Iris pigment epithelial cell (primary cell): Measurements from ENCODE around the gene CDC42.

ENCODE experiments used
- DNase-seq: peaks from one replicate; pipeline ENCODE4 v3.0.0-alpha.2; 2011; ENCODE audit warnings: low read depth

The CDC42 gene

GRCh38 chr1:22037520-22037919 lies 15.0 kb upstream of the CDC42 start:
- no peak for DNase-seq

DNA sequence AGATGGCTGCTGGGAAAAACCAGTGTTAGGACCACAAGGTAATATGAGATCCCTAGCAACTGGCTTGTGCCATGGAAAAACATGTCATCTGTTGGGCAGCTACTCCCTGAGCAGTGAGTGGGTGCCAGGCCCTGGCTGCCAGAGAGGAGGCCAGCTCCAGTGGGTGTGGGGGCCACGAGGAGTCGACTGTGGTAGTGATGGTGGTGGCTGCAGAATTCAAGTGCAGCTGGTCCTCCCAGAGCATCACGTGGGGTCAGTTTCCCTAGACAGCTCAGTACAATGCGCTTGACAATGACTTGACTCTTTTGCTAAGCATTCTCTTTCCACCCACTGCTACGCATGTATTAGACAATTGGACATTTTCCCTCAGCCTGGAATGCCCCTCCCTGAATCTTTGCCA lies 14.5 kb upstream of the CDC42 start:
- DNase-seq = no peak

DNA sequence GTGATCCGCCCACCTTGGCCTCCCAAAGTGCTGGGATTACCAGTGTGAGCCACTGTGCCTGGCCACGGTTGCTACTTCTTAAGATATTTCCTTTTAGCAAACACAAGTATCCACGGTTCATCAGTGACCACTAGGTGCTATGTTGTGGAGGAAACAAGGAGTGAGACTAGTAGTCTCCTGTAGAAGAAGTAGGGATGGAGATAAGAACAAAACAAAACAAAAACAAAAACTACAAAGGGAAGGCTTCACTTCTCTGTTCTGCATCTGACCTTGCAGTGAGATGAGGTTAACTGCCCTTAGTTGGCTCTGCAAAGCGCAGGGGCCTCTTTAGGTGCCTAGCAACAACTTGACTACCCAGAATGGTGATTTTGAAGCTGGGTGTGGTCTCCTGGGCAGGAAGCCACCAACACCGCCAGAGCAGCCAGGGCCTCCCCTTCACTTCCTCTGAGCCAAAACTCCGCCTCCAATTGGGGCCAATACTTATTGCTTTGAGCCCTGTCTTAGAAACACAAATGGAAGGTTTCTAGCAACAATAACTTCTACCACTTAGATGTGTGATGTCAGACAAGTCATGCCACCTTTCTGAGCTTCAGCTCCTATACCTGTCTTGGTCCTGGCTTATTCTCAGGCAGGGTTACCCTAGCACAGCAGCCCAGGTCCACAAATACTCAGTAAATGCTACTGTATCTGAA lies 12.8 kb upstream of the CDC42 start:
- DNase-seq = peak; percentile 45

- DNase-seq = no peak
Measured at GRCh38 chr1:22040286-22040623, 12.3 kb upstream of the CDC42 start.

DNA sequence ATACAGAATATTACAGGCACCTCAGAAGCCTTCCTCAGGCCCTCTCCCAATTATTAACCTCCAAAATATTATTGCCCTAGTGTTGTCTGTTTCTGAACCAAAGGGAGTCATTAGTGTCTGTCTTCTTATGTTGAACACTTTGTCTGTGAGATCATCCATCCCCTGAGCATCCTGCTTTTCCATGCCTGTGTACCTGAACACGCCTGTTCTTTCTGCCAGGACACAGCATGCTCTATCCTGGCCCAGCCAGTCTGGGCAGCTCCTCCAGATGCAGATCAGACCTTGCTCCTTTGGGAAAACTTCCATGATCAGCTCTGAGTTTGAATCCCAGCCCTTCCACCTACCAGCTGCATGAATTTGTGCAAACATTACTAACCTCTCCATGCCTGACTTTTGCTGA lies 11.0 kb upstream of the CDC42 start:
- DNase-seq = no peak

GRCh38 chr1:22043198-22043769 lies 9.2 kb upstream of the CDC42 start:
- DNase-seq = no peak

- peak; percentile 91 for DNase-seq
Measured at GRCh38 chr1:22044690-22045420, 7.7 kb upstream of the CDC42 start.

DNA sequence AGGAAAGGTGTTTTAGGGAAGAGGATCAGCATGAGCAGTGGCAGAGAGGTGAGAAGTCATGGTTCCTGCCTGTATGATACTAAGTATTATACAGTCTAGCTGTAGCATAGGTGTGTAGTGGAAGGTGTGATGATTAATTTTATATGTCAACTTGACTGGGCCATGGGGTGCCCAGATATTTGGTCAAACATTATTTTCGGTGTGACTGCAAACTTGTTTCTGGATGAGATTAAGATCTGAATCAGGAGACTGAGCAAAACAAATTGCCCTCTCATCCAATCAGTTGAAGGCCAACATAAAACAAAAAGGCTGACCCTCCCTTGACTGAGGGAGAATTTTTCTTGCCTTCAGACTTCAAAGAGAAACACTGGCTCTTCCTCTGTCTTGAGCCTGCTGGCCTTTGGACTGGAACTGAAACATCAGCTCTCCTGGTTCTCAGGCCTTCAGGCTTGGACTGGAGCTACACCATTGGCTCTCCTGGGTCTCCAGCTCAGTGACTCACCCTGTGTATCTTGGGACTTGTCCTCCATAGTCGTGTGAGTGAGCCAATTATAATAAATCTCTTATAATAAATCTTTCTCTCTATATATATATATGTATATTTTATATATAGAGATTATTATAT lies 6.8 kb upstream of the CDC42 start:
- DNase-seq = peak; percentile 50

DNA sequence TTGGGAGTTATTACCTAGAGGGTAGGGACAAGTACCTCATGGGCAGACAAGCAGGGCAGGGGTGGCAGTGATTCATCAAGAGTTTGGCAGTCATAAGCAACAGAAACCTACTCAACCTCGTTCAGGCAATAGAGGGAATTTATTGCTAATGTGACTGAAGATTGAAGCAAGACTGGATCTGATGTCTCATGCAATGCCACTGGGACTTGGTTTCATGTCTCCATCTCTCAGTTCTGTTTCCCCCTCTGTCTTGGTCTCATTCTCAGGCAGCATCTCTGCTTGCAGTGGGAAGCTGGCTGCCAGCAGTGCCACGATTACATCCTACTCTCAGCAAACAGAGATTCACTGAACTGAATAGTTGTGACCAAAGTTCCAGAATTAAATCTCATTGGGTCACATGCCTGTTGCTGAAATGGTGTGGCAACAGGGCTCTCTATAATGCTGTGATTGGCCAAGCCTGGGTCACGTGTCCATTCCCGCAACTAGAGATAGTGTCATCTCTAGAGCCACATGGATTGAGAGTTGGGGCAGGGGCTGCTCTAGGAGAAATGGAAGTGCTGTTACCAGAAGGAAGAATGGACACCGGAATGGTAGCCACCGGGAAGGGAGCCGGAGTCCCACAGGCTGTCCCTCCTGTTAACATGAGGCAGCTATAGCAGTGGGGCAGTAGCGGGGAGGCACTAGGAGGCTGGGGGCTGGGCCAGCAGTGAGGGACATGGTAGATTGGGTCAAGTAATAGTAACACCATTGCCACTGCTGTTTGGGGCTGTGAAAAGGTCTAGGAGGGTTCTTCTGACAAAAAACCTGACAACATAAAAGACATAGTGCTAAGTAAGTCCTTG lies 3.9 kb upstream of the CDC42 start:
- DNase-seq = no peak

GRCh38 chr1:22050330-22050729 lies 2.2 kb upstream of the CDC42 start:
- no peak for DNase-seq

DNA sequence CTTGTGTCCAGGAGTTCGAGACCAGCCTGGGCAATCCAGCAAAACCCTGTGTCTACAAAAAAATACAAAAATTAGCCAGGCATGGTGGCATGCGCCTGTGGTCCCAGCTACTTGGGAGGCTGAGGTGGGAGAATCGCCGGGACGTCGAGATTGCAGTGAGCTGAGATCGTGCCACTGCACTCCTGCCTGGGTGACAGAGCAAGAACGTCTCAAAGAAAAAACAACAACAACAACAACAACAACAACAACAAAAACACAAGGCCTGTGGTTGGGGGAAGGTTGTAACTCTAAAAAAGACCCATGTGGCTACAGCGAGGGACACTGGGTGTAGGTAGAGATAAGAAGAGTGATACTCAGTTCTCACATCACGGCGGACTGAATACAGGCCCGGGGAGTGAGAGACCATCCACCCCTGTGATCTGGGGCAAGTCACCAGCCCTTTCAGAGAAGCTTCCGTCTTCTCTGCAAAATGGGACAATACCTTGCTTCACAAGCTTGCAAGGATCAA lies 848 bp upstream of the CDC42 start:
- no peak for DNase-seq

- DNase-seq = peak; percentile 88
Measured at GRCh38 chr1:22053017-22053860, 730 bp downstream of the CDC42 start.

DNA sequence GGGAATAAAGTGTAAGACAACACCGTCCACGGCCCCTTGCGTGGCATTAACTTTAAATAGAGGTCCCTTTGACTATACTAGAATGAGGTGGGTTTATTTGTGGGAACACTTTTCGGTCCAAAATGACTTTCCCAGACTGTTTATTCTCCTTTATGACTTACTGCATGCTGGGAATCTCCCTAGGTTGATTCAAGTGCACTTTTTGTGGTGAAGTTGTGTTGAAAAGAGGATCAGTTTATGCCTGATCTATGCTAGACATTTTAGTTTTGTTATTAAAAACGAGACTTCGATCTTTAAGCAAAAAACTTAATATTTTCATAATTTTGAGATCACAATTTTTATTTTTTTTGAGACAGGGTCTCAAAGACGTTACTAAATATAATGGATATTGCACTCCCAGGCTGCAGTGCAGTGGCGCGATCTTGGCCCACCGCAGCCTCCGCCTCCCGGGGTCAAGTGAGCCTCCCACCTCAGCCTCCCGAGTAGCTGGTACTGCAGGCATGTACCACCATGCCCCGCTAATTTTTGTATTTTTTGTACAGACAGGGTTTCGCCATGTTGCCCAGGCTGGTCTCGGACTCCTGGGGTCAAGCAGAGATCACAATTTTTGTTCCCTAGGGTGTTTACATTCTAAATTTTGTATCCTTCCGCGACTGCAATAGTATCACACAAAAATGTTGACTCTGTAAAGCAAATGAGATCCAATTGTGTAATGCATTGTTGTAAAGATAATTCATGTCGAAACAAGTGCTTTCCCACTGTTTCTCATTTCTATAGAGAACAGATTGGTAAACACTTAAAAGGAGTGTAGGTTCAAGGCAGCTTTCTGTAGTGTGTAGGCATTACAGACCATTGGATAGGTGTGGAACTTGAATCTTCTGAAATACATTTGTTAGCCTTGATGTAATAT lies 1.6 kb downstream of the CDC42 start:
- DNase-seq = no peak

DNA sequence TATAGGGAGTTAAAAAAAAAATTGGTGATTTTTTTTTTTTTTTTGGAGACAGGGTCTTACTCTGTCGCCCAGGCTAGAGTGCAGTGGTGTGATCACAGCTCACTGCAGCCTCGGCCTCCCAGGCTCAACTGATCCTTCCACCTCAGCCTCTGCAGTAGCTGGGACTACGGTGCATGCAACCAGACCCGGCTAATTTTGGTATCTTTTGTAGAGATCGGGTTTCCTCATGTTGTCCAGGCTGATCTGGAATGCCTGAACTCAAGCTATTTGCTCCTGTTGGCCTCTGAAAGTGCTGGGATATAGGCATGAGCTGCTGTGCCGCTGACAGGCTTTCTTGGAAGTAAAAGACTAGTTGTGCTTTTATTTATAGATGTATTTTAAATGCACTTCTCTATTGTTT lies 3.0 kb downstream of the CDC42 start:
- DNase-seq = no peak

GRCh38 chr1:22056043-22056442 lies 3.5 kb downstream of the CDC42 start:
- DNase-seq = no peak

GRCh38 chr1:22056936-22057335 lies 4.4 kb downstream of the CDC42 start:
- DNase-seq = no peak

DNA sequence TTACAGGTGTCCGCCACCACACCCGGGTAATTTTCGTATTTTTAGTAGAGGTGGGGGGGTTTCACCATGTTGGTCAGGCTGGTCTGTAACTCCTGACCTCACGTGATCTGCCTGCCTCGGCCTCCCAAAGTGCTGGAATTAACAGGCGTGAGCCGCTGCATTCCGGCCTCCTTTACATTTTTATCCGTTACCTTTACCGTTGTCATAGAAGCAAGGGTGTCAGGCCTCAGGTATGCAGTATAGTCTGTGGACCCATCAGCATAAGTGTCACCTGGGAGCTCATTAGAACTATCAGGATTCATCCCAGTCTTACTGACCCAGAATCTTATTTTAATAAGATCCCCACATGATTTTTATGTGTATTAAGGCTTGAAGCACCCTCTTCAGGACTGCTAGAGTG lies 5.4 kb downstream of the CDC42 start:
- no peak for DNase-seq

GRCh38 chr1:22064751-22065402 lies 12.4 kb downstream of the CDC42 start:
- DNase-seq = no peak

- DNase-seq = peak; percentile 28
Measured at GRCh38 chr1:22071511-22071910, 19.0 kb downstream of the CDC42 start.
